Peyer's patch (tissue), 4 donors: ENCODE results near the gene DGCR2. TPM values are rescaled to one million over a fixed set of nuclear protein-coding genes. Genes with fewer than 3 reads are reported as not detected.
"Not testable (repeated sequence)": the region's sequence is repeated elsewhere in the genome, so short reads cannot be mapped to it uniquely, and the experiment has no call there.

Experiments
- DNase-seq, 3 donors: peaks; one replicate each; pipeline ENCODE4 v3.0.0-alpha.2; 2017 to 2019
- H3K27ac ChIP-seq, 4 donors: fragments of 200-600 bp; sonication (generic); one replicate each; pipeline ENCODE4 v1.5.1; 2016 to 2019
- H3K27me3 ChIP-seq, 2 donors: fragments of 200-600 bp; sonication (generic); one replicate each; pipeline ENCODE4 v1.5.1; 2019
- H3K36me3 ChIP-seq, 3 donors: fragments of 200-600 bp; sonication (generic); one replicate each; pipeline ENCODE4 v1.5.1; 2016 to 2019
- H3K4me1 ChIP-seq, 4 donors: fragments of 200-600 bp; sonication (generic); one replicate each; pipeline ENCODE4 v1.5.1; 2016 to 2019
- H3K4me3 ChIP-seq, 4 donors: fragments of 200-600 bp; sonication (generic); 1 replicate in 3 of 4; 2 replicates in 1 of 4; pipeline ENCODE4 v1.5.1; 2016 to 2019; ENCODE audit warnings: mild to moderate bottlenecking in 1 of 4
- H3K9me3 ChIP-seq, 4 donors: fragments of 200-600 bp; sonication (generic); one replicate each; pipeline ENCODE4 v1.5.1; 2016 to 2019; ENCODE audit warnings: mild to moderate bottlenecking in 1 of 4
- POLR2A ChIP-seq, 2 donors: fragments of 450-650 bp; IDR thresholded peaks; one replicate each; pipeline ENCODE4 v1.5.1; 2017; ENCODE audit warnings: antibody characterized with exemption in 2 of 2, mild to moderate bottlenecking in 2 of 2, moderate library complexity in 2 of 2
- total RNA-seq, 4 donors: library from RNA; depleted of rRNA; stranded (reverse); fragments of >200 nt; gene quantifications; one replicate each; pipeline ENCODE4 v1.1.0, GENCODE V29; 2016
- TF ChIP-seq, protein P1 (sequence below), 6 experiments: fragments of 450-650 bp in 4 of 6; fragments of 200-600 bp in 2 of 6; sonication (generic) in 1 of 6; IDR thresholded peaks; one replicate each; pipeline ENCODE4 v1.5.1; 2017 to 2019; ENCODE audit warnings: antibody characterized with exemption in 6 of 6, mild to moderate bottlenecking in 3 of 6, moderate library complexity in 1 of 6

The DGCR2 gene
- total RNA-seq, 4 donors from 2014 or later: 49.5 to 101 (median 92.1) TPM

GRCh38 chr22:19004471-19004870, 117.7 kb downstream of the DGCR2 start:
- no peak overlapping the region for H3K4me3 ChIP-seq
- H3K27me3 ChIP-seq: no peaks in the 10 kb centered on the region
- H3K36me3 ChIP-seq: no peaks in the 10 kb centered on the region
- no peaks in the 10 kb centered on the region for H3K4me1 ChIP-seq
- no peak overlapping the region for H3K27ac ChIP-seq
- TF ChIP-seq, protein P1, sequence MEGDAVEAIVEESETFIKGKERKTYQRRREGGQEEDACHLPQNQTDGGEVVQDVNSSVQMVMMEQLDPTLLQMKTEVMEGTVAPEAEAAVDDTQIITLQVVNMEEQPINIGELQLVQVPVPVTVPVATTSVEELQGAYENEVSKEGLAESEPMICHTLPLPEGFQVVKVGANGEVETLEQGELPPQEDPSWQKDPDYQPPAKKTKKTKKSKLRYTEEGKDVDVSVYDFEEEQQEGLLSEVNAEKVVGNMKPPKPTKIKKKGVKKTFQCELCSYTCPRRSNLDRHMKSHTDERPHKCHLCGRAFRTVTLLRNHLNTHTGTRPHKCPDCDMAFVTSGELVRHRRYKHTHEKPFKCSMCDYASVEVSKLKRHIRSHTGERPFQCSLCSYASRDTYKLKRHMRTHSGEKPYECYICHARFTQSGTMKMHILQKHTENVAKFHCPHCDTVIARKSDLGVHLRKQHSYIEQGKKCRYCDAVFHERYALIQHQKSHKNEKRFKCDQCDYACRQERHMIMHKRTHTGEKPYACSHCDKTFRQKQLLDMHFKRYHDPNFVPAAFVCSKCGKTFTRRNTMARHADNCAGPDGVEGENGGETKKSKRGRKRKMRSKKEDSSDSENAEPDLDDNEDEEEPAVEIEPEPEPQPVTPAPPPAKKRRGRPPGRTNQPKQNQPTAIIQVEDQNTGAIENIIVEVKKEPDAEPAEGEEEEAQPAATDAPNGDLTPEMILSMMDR (IDR thresholded peaks at IDR 0.05): no peak
- TF ChIP-seq POLR2A (IDR thresholded peaks at IDR 0.05): no peak
- no peaks in the 10 kb centered on the region for H3K9me3 ChIP-seq
- DNase-seq: peak in 1 of 3 donors; percentile 6

- H3K4me1 ChIP-seq: no peaks in the 10 kb centered on the region
- no peaks in the 10 kb centered on the region for H3K9me3 ChIP-seq
- H3K27me3 ChIP-seq: no peaks in the 10 kb centered on the region
- TF ChIP-seq, protein P1 (IDR thresholded peaks at IDR 0.05): no peak
- no peak for TF ChIP-seq POLR2A (IDR thresholded peaks at IDR 0.05)
- no peaks in the 10 kb centered on the region for H3K36me3 ChIP-seq
- no peak overlapping the region for H3K27ac ChIP-seq
- H3K4me3 ChIP-seq: no peak overlapping the region
- no peak for DNase-seq
These were observed 118.7 kb downstream of the DGCR2 start for GRCh38 chr22:19003508-19003907.

DNA sequence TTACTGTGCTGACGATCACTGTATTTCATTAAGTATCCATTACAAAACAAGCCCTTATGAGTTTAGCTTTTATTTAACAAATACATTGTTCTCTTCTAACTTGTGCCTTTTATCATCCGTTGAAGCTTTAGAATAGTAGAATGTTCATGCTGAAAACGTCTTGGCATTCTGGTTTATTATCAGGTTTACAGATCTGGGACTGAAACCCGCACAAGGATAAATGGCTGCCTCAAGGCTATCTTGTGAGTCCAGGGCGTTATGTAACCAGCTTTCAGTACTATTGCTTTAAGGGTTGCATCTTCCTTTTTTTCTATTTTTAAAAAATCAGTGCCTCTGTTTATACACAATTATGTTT, 119.6 kb downstream of the DGCR2 start:
- H3K36me3 ChIP-seq: no peaks in the 10 kb centered on the region
- no peak overlapping the region for H3K27ac ChIP-seq
- DNase-seq: no peak
- H3K4me3 ChIP-seq: no peak overlapping the region
- TF ChIP-seq, protein P1 (IDR thresholded peaks at IDR 0.05): no peak
- no peaks in the 10 kb centered on the region for H3K27me3 ChIP-seq
- no peaks in the 10 kb centered on the region for H3K4me1 ChIP-seq
- H3K9me3 ChIP-seq: no peaks in the 10 kb centered on the region

DNA sequence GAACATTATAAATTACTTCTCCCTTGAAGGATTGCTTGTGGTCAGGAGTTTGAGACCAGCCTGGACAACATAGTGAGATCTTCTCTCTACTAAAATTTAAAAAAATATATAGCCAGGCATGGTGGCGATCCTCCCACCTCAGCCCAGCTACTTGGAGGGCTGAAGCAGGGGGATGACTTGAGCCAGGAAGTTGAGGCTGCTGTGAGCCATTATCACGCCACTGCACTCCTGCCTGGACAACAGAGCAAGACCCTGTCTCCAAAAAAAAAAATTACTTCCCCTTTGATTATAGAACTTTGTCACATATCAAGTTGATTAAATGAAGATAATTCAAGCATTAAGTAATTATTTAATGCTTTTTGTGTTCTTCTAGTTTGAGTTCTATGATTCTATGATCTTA, 121.0 kb downstream of the DGCR2 start:
- TF ChIP-seq, protein P1 (IDR thresholded peaks at IDR 0.05): no peak
- no peak for TF ChIP-seq POLR2A (IDR thresholded peaks at IDR 0.05)
- no peak overlapping the region for H3K27ac ChIP-seq

DNA sequence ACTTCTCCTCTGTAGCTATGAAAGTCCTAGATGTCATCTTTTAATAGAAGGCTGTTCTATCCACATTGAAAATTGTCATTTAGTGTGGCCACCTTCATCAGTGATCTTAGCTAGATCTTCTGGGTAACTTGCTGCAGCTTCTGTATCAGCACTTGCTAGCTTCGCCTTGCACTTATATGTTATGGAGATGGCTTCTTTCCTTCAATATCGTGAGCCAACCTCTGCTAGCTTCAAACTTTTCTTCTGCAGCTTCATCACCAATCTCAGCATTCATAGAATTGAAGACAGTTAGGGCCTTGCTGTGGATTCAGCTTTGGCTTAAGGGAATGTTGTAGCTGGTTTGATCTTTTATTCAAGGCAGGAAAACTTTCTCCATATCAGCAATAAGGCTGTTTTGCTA, 122.1 kb downstream of the DGCR2 start:
- H3K4me1 ChIP-seq, H3K9me3 ChIP-seq, H3K36me3 ChIP-seq, DNase-seq, H3K4me3 ChIP-seq, H3K27ac ChIP-seq, H3K27me3 ChIP-seq: not testable (repeated sequence)

More for the DNA sequence above, 121.0 kb downstream of the DGCR2 start:
- Histone ChIP-seq H3K9me3 (no peaks in the 10 kb centered on the region), H3K27me3 (no peaks in the 10 kb centered on the region), H3K36me3 (no peaks in the 10 kb centered on the region), H3K4me3 (no peak overlapping the region), H3K4me1 (no peaks in the 10 kb centered on the region)
- no peak for DNase-seq

GRCh38 chr22:18999416-18999815, 122.8 kb downstream of the DGCR2 start:
- Histone ChIP-seq H3K4me1 (no peaks in the 10 kb centered on the region), H3K4me3 (no peak overlapping the region), H3K9me3 (no peaks in the 10 kb centered on the region), H3K27me3 (no peaks in the 10 kb centered on the region), H3K36me3 (no peaks in the 10 kb centered on the region), H3K27ac (no peak overlapping the region)
- TF ChIP-seq, protein P1 (IDR thresholded peaks at IDR 0.05): no peak
- TF ChIP-seq POLR2A (IDR thresholded peaks at IDR 0.05): no peak
- no peak for DNase-seq
